H9 (cell line): ENCODE results near the gene ACER3. TPM values are rescaled to one million over a fixed set of nuclear protein-coding genes. Genes with fewer than 3 reads are reported as not detected.
"Not testable (repeated sequence)": the region's sequence is repeated elsewhere in the genome, so short reads cannot be mapped to it uniquely, and the experiment has no call there.

Experiments used
- DNase-seq: peaks from one replicate; pipeline ENCODE4 v3.0.0-alpha.2; 2017
- H2AFZ ChIP-seq: one replicate; pipeline ENCODE4 v1.6.1; 2013; ENCODE audit warnings: mild to moderate bottlenecking, low read length, control low read depth, moderate library complexity
- H2AK5ac ChIP-seq: 2 replicates; pipeline ENCODE4 v1.6.1; 2013; ENCODE audit warnings: low read length, control low read depth, mixed read lengths; ENCODE audit not compliant: insufficient read length
- H2BK120ac ChIP-seq: one replicate; pipeline ENCODE4 v1.6.1; 2013; ENCODE audit warnings: low read depth, mild to moderate bottlenecking, low read length, control low read depth, inconsistent platforms; ENCODE audit not compliant: poor library complexity, severe bottlenecking
- H2BK12ac ChIP-seq: 2 replicates; pipeline ENCODE4 v1.6.1; 2013; ENCODE audit warnings: low read length, control low read depth, mixed read lengths, low read depth; ENCODE audit not compliant: insufficient read length
- H2BK15ac ChIP-seq: 2 replicates; pipeline ENCODE4 v1.6.1; 2013; ENCODE audit warnings: low read depth, low read length, control low read depth
- H2BK20ac ChIP-seq: one replicate; pipeline ENCODE4 v1.6.1; 2013; ENCODE audit warnings: low read depth, mild to moderate bottlenecking, low read length, control low read depth, inconsistent platforms; ENCODE audit not compliant: poor library complexity, severe bottlenecking
- H2BK5ac ChIP-seq: 2 replicates; pipeline ENCODE4 v1.6.1; 2013; ENCODE audit warnings: low read length, control low read depth, mixed read lengths; ENCODE audit not compliant: insufficient read length
- H3K14ac ChIP-seq: 2 replicates; pipeline ENCODE4 v1.6.1; 2013; ENCODE audit warnings: low read length, control low read depth; ENCODE audit not compliant: insufficient read depth
- H3K18ac ChIP-seq: 2 replicates; pipeline ENCODE4 v1.6.1; 2013; ENCODE audit warnings: low read depth, mild to moderate bottlenecking, mixed read lengths, low read length, control low read depth; ENCODE audit not compliant: insufficient read length
- H3K23ac ChIP-seq: 2 replicates; pipeline ENCODE4 v1.6.1; 2013; ENCODE audit warnings: low read length, control low read depth, mixed read lengths, low read depth; ENCODE audit not compliant: insufficient read length
- H3K23me2 ChIP-seq: 2 replicates; pipeline ENCODE4 v1.6.1; 2013; ENCODE audit warnings: low read depth, mild to moderate bottlenecking, mixed read lengths, low read length, control low read depth; ENCODE audit not compliant: insufficient read length, poor library complexity, severe bottlenecking
- H3K27ac ChIP-seq: 2 replicates; pipeline ENCODE4 v1.5.1; 2013; ENCODE audit warnings: low read length, control low read depth, mixed read lengths, low read depth; ENCODE audit not compliant: insufficient read length
- H3K27me3 ChIP-seq: 2 replicates; pipeline ENCODE4 v1.6.1; 2013; ENCODE audit warnings: low read length, control low read depth, inconsistent platforms; ENCODE audit not compliant: insufficient read depth
- H3K4ac ChIP-seq: 2 replicates; pipeline ENCODE4 v1.6.1; 2013; ENCODE audit warnings: low read depth, mild to moderate bottlenecking, control low read depth, inconsistent platforms, low read length, moderate library complexity
- H3K4me1 ChIP-seq: 2 replicates; pipeline ENCODE4 v1.6.1; 2013; ENCODE audit warnings: low read length, control low read depth, inconsistent platforms; ENCODE audit not compliant: insufficient read depth
- H3K4me2 ChIP-seq: 2 replicates; pipeline ENCODE4 v1.6.1; 2013; ENCODE audit warnings: low read length, control low read depth, mixed read lengths; ENCODE audit not compliant: insufficient read length, insufficient read depth
- H3K56ac ChIP-seq: 2 replicates; pipeline ENCODE4 v1.6.1; 2013; ENCODE audit warnings: low read depth, mild to moderate bottlenecking, mixed read lengths, low read length, control low read depth; ENCODE audit not compliant: insufficient read length
- H3K79me1 ChIP-seq: 2 replicates; pipeline ENCODE4 v1.6.1; 2013; ENCODE audit warnings: low read depth, mild to moderate bottlenecking, moderate library complexity, low read length, control low read depth, inconsistent platforms; ENCODE audit not compliant: insufficient read depth, poor library complexity, severe bottlenecking
- H3K79me2 ChIP-seq: 2 replicates; pipeline ENCODE4 v1.6.1; 2013; ENCODE audit warnings: low read length, control low read depth, inconsistent platforms; ENCODE audit not compliant: insufficient read depth
- H3K9ac ChIP-seq: 2 replicates; pipeline ENCODE4 v1.6.1; 2013; ENCODE audit warnings: low read length, control low read depth, mixed read lengths; ENCODE audit not compliant: insufficient read length; ENCODE audit errors: extremely low read depth
- H3K9me3 ChIP-seq: one replicate; pipeline ENCODE4 v1.6.1; 2013; ENCODE audit warnings: low read depth, low read length, inconsistent platforms; ENCODE audit not compliant: control insufficient read depth
- H3T11ph ChIP-seq: one replicate; pipeline ENCODE4 v1.6.1; 2013; ENCODE audit warnings: mild to moderate bottlenecking, low read length, control low read depth, inconsistent platforms
- H4K20me1 ChIP-seq: one replicate; pipeline ENCODE4 v1.6.1; 2013; ENCODE audit not compliant: control insufficient read depth, insufficient read length, insufficient read depth
- H4K5ac ChIP-seq: 2 replicates; pipeline ENCODE4 v1.6.1; 2013; ENCODE audit warnings: low read depth, mild to moderate bottlenecking, mixed read lengths, low read length, control low read depth; ENCODE audit not compliant: insufficient read length
- H4K8ac ChIP-seq: replicated peaks from 2 replicates; pipeline ENCODE4 v1.6.1; 2013; ENCODE audit warnings: low read length, control low read depth, mixed read lengths, low read depth; ENCODE audit not compliant: insufficient read length
- H4K91ac ChIP-seq: 2 replicates; pipeline ENCODE4 v1.6.1; 2013; ENCODE audit warnings: low read depth, mild to moderate bottlenecking, moderate library complexity, mixed read lengths, low read length, control low read depth; ENCODE audit not compliant: insufficient read length
- H3K27ac Mint-ChIP-seq, 3 experiments: 2 replicates in 2 of 3; 3 replicates in 1 of 3; pipeline ENCODE4 v1.8.0; 2020 to 2021; ENCODE audit warnings: mixed read lengths in 3 of 3, mild to moderate bottlenecking in 1 of 3, moderate library complexity in 1 of 3
- H3K27me3 Mint-ChIP-seq: 2 replicates; pipeline ENCODE4 v1.8.0; 2021; ENCODE audit warnings: low read depth, mild to moderate bottlenecking, moderate library complexity, mixed read lengths
- H3K36me3 Mint-ChIP-seq, 3 experiments: 2 replicates in 2 of 3; 3 replicates in 1 of 3; pipeline ENCODE4 v1.8.0; 2020 to 2021; ENCODE audit warnings: low read depth in 3 of 3, mixed read lengths in 3 of 3; ENCODE audit not compliant: insufficient read depth in 1 of 3
- H3K4me1 Mint-ChIP-seq, 2 experiments: 2 replicates each; pipeline ENCODE4 v1.8.0; 2020; ENCODE audit warnings: mixed read lengths in 2 of 2
- H3K4me3 Mint-ChIP-seq, 2 experiments: 2 replicates in 1 of 2; 3 replicates in 1 of 2; pipeline ENCODE4 v1.8.0; 2020 to 2021; ENCODE audit warnings: mild to moderate bottlenecking in 2 of 2, mixed read lengths in 2 of 2, moderate library complexity in 1 of 2
- H3K9me3 Mint-ChIP-seq, 2 experiments: 2 replicates in 1 of 2; 3 replicates in 1 of 2; pipeline ENCODE4 v1.8.0; 2020; ENCODE audit warnings: mild to moderate bottlenecking in 2 of 2, mixed read lengths in 2 of 2, moderate library complexity in 1 of 2
- CTCF ChIP-seq: fragments of 200-600 bp; sonication (generic); conservative IDR thresholded peaks from 3 replicates; pipeline ENCODE4 v1.8.0; 2021; ENCODE audit warnings: antibody characterized with exemption, mild to moderate bottlenecking
- WGBS: extraction: QIAGEN DNeasy Blood & Tissue Kit; methylation state at CpG from one replicate; pipeline ENCODE4 v1.1.7; 2013; ENCODE audit warnings: missing lambda C conversion rate, low lambda C conversion rate, mixed read lengths; ENCODE audit not compliant: insufficient read length; ENCODE audit errors: extremely low coverage; 5-methylcytosine and 5-hydroxymethylcytosine counted together
- total RNA-seq: library from RNA; stranded (reverse); gene quantifications from 2 replicates; pipeline ENCODE4 v1.2.1, GENCODE V29; 2021

The ACER3 gene
- total RNA-seq, 1 experiment from 2014 or later, result 14.7 TPM

GRCh38 chr11:76814414-76814813 is 46.3 kb upstream of the ACER3 start:
- Mint-ChIP-seq H3K4me1 (peaks cover 7 to 8% of the 10 kb centered on the region in 2 experiments), H3K36me3 (peaks cover 25 to 44% (median 35%) of the 10 kb centered on the region in 3 experiments), H3K27ac (no peak overlapping the region), H3K4me3 (no peak overlapping the region), H3K9me3 (peaks cover 46 to 62% of the 10 kb centered on the region in 2 experiments), H3K27me3 (peaks cover 6% of the 10 kb centered on the region)
- DNase-seq, result no peak
- H2BK12ac ChIP-seq, result no peak overlapping the region
- no peak overlapping the region for H4K8ac ChIP-seq
- H3K4me1 ChIP-seq, result no peaks in the 10 kb centered on the region
- H2AK5ac ChIP-seq, result no peak overlapping the region
- no peak for TF ChIP-seq CTCF
- no peak overlapping the region for H2BK120ac ChIP-seq
- H3K27ac ChIP-seq, result no peak overlapping the region
- no peak overlapping the region for H3K56ac ChIP-seq
- no CpG with 5 or more reads among the region's 2 CpGs for WGBS
- H3K14ac ChIP-seq, result no peak overlapping the region
- peaks cover 7% of the 10 kb centered on the region for H3K9me3 ChIP-seq
- H3T11ph ChIP-seq, result no peak overlapping the region
- H4K91ac ChIP-seq, result no peak overlapping the region
- no peak overlapping the region for H2BK15ac ChIP-seq
- H3K23me2 ChIP-seq, result no peaks in the 10 kb centered on the region
- H3K4ac ChIP-seq, result no peak overlapping the region
- no peak overlapping the region for H4K5ac ChIP-seq
- no peak overlapping the region for H3K23ac ChIP-seq
- H3K9ac ChIP-seq, result no peak overlapping the region
- no peak overlapping the region for H2BK5ac ChIP-seq
- no peak overlapping the region for H3K4me2 ChIP-seq
- no peak overlapping the region for H2AFZ ChIP-seq
- H3K79me2 ChIP-seq, result no peaks in the 10 kb centered on the region
- no peak overlapping the region for H2BK20ac ChIP-seq
- H4K20me1 ChIP-seq, result no peaks in the 10 kb centered on the region
- no peaks in the 10 kb centered on the region for H3K27me3 ChIP-seq
- H3K18ac ChIP-seq, result no peak overlapping the region
- H3K79me1 ChIP-seq, result no peaks in the 10 kb centered on the region

- not testable (repeated sequence) for H3K4ac ChIP-seq, H2BK12ac ChIP-seq, H3K9me3 ChIP-seq, H4K20me1 ChIP-seq, H3K9ac ChIP-seq, H3K23ac ChIP-seq, H2AK5ac ChIP-seq, H3K27ac ChIP-seq, H3K79me1 ChIP-seq, H4K91ac ChIP-seq, H3K4me1 ChIP-seq, H2BK5ac ChIP-seq, H2AFZ ChIP-seq, H4K5ac ChIP-seq, H2BK120ac ChIP-seq, H3K56ac ChIP-seq, H3K27me3 Mint-ChIP-seq, H3K4me2 ChIP-seq, H3K23me2 ChIP-seq, H3K27me3 ChIP-seq, H2BK20ac ChIP-seq, H3K4me3 Mint-ChIP-seq, H2BK15ac ChIP-seq, H3T11ph ChIP-seq, H3K27ac Mint-ChIP-seq, H3K18ac ChIP-seq, H3K79me2 ChIP-seq, DNase-seq, H3K14ac ChIP-seq, H4K8ac ChIP-seq
- H3K4me1 Mint-ChIP-seq, result peaks cover 10 to 11% of the 10 kb centered on the region in 2 experiments
- H3K36me3 Mint-ChIP-seq, result peaks cover 28 to 57% (median 41%) of the 10 kb centered on the region in 3 experiments
- no CpG with 5 or more reads among the region's 7 CpGs for WGBS
- H3K9me3 Mint-ChIP-seq, result peaks cover 59 to 74% of the 10 kb centered on the region in 2 experiments
Measured at GRCh38 chr11:76815678-76816077, 45.0 kb upstream of the ACER3 start.
